HFF-Myc (cell line): ENCODE results near the gene VAC14.
"Not testable (repeated sequence)": the region's sequence is repeated elsewhere in the genome, so short reads cannot be mapped to it uniquely, and the experiment has no call there.

Experiments used
- DNase-seq: peaks from one replicate; pipeline ENCODE4 v3.0.0-alpha.2; 2011; ENCODE audit warnings: low read depth; ENCODE audit errors: extremely low read depth
- H3K4me3 ChIP-seq: replicated peaks from 2 replicates; pipeline ENCODE4 v1.5.1; 2011; ENCODE audit warnings: low read depth, mild to moderate bottlenecking, control low read depth, low read length
- CTCF ChIP-seq: IDR thresholded peaks from 2 replicates; pipeline ENCODE4 v1.5.1; 2012; ENCODE audit warnings: mild to moderate bottlenecking, low read depth, low read length, control low read depth; ENCODE audit errors: missing control alignments

The VAC14 gene

GRCh38 chr16:70746040-70746707 lies 54.8 kb downstream of the VAC14 start:
- H3K4me3 ChIP-seq: no peak overlapping the region
- no peak for TF ChIP-seq CTCF
- peak; percentile 55 for DNase-seq

DNA sequence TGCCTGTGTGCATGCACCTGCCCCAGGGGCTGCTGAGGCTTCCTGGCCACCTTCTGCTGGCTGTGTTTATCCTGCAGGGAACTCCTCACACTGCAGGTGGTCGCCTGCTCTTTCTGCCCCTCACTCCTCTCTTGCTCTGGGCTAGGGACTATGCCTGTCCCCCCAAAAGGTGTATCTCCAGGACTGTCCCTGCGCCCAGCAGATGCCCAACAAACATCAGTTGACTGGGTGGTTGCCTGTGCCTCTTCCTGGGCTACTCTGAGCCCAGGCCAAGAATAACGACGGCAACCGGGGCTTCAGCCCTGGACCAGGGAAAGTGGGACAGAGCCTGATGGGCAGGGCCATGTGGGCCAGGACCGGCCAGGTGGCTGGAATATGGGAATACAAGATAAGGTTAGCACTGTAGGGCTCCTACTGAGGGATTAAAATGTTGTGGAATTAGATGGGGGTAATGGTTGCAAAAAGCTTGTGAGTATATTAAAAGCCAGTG lies 55.4 kb downstream of the VAC14 start:
- no peak overlapping the region for H3K4me3 ChIP-seq
- DNase-seq: no peak

GRCh38 chr16:70744366-70744765 lies 56.6 kb downstream of the VAC14 start:
- no peak for DNase-seq
- no peak for TF ChIP-seq CTCF
- no peak overlapping the region for H3K4me3 ChIP-seq

More for the DNA sequence above, 55.4 kb downstream of the VAC14 start:
- TF ChIP-seq CTCF: no peak

GRCh38 chr16:70743791-70744190 lies 57.2 kb downstream of the VAC14 start:
- no peak for DNase-seq
- H3K4me3 ChIP-seq: no peak overlapping the region
- no peak for TF ChIP-seq CTCF

DNA sequence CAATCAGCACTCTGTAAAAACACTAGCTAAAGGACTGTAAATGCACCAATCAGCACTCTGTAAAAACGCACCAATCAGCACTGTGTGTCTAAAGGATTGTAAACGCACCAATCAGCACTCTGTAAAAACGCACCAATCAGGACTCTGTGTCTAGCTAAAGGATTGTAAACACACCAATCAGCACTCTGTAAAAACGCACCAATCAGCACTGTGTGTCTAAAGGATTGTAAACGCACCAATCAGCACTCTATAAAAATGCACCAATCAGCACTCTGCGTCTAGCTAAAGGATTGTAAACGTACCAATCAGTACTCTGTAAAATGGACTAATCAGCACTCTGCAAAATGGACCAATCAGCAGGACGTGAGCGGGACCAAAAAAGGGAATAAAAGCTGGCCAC lies 58.0 kb downstream of the VAC14 start:
- not testable (repeated sequence) for DNase-seq, H3K4me3 ChIP-seq

- H3K4me3 ChIP-seq: no peak overlapping the region
- TF ChIP-seq CTCF: no peak
Observed at GRCh38 chr16:70741783-70742125, 59.2 kb downstream of the VAC14 start.

DNA sequence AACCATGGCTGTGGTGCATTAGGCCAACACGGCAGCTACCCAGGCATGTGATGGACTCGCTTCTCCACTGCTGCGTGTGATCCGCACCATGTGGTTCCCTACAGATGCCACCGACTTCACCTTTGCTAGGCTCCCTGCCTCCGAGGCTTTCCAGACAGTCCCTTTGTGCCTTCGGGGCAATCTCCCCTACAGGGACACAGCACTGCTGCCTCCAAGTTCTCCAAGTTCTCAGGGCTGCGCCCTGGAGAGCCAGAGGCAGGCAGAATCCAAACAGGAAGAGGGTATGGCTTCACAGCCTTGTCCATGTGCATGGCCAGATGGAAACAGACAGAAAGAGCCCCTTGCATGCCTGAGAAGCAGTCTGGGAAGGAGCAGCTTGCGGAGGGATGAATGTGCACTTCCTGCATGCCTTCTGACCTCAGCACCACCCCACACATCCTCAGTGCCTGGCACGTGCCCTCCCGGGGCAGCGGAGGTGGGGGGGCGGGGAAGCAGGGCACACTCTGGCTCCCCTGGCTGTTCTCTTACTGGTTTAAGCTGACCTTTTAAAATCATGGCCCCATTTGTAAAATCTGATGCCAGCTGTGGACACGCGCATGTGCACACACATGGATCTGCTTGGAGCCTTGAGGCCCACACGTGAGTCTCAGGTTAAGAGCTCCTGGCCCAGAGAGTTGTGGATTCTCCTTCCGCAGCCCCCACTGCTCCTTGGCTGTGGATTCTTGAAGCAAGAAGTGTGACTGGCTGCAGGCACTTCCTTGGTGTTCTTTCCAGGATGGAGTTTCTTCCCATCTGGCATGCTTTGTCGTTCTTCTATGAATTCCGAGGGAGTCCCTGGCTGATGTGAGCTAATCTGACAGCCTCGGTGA lies 59.8 kb downstream of the VAC14 start:
- DNase-seq: peak; percentile 88
- no peak overlapping the region for H3K4me3 ChIP-seq
- TF ChIP-seq CTCF: no peak

More at GRCh38 chr16:70741783-70742125, 59.2 kb downstream of the VAC14 start:
- no peak for DNase-seq
